HFF-Myc (cell line): ENCODE measurements around the gene LRP4.

Experiments
- DNase-seq: peaks from one replicate; pipeline ENCODE4 v3.0.0-alpha.2; 2011; ENCODE audit warnings: low read depth; ENCODE audit errors: extremely low read depth
- H3K4me3 ChIP-seq: replicated peaks from 2 replicates; pipeline ENCODE4 v1.5.1; 2011; ENCODE audit warnings: low read depth, mild to moderate bottlenecking, control low read depth, low read length
- CTCF ChIP-seq: IDR thresholded peaks from 2 replicates; pipeline ENCODE4 v1.5.1; 2012; ENCODE audit warnings: mild to moderate bottlenecking, low read depth, low read length, control low read depth; ENCODE audit errors: missing control alignments

The LRP4 gene

GRCh38 chr11:46894961-46895360, 23.4 kb downstream of the LRP4 start:
- TF ChIP-seq CTCF = no peak
- no peak overlapping the region for H3K4me3 ChIP-seq
- DNase-seq = no peak

- H3K4me3 ChIP-seq = no peak overlapping the region
- TF ChIP-seq CTCF = no peak
- no peak for DNase-seq
Measured at GRCh38 chr11:46894506-46894905, 23.8 kb downstream of the LRP4 start.

- TF ChIP-seq CTCF = no peak
- H3K4me3 ChIP-seq = no peak overlapping the region
- DNase-seq = no peak
Measured at GRCh38 chr11:46892838-46893237, 25.5 kb downstream of the LRP4 start.

- TF ChIP-seq CTCF = no peak
- no peak for DNase-seq
- H3K4me3 ChIP-seq = no peak overlapping the region
Measured at GRCh38 chr11:46892109-46892508, 26.2 kb downstream of the LRP4 start.

- TF ChIP-seq CTCF = no peak
- no peak for DNase-seq
- no peak overlapping the region for H3K4me3 ChIP-seq
Measured at GRCh38 chr11:46890665-46891064, 27.7 kb downstream of the LRP4 start.

- H3K4me3 ChIP-seq = no peak overlapping the region
- DNase-seq = peak; percentile 52
- TF ChIP-seq CTCF = peak; percentile 87
Measured at GRCh38 chr11:46889689-46890475, 28.5 kb downstream of the LRP4 start.

GRCh38 chr11:46889251-46889650, 29.1 kb downstream of the LRP4 start:
- no peak for TF ChIP-seq CTCF
- H3K4me3 ChIP-seq = no peak overlapping the region
- DNase-seq = no peak
